Measurements from ENCODE around the gene ATPAF2.

Gene ATPAF2

DNA sequence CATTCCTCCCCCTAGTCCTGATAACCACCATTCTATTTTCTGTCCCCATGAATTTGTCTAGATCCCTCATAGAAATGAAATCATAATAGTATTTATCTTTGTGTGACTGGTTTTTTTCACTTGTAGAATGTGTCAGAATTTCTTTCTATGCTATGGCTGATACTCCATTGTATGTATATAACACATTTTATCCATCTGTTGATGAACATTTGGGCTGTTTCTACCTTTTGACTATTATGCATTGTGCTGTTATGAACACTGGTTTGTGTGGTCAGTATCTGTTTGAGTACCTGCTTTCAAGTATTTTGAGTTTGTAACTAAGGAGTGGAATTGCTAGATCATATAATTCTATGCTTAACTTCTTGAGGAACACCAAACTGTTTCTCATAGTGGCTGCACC lies 32.8 kb upstream of the ATPAF2 start:
- TF ChIP-seq, protein P1, sequence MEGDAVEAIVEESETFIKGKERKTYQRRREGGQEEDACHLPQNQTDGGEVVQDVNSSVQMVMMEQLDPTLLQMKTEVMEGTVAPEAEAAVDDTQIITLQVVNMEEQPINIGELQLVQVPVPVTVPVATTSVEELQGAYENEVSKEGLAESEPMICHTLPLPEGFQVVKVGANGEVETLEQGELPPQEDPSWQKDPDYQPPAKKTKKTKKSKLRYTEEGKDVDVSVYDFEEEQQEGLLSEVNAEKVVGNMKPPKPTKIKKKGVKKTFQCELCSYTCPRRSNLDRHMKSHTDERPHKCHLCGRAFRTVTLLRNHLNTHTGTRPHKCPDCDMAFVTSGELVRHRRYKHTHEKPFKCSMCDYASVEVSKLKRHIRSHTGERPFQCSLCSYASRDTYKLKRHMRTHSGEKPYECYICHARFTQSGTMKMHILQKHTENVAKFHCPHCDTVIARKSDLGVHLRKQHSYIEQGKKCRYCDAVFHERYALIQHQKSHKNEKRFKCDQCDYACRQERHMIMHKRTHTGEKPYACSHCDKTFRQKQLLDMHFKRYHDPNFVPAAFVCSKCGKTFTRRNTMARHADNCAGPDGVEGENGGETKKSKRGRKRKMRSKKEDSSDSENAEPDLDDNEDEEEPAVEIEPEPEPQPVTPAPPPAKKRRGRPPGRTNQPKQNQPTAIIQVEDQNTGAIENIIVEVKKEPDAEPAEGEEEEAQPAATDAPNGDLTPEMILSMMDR (IDR thresholded peaks at IDR 0.05; ENCODE audit: low read depth, low read length) = no peak

DNA sequence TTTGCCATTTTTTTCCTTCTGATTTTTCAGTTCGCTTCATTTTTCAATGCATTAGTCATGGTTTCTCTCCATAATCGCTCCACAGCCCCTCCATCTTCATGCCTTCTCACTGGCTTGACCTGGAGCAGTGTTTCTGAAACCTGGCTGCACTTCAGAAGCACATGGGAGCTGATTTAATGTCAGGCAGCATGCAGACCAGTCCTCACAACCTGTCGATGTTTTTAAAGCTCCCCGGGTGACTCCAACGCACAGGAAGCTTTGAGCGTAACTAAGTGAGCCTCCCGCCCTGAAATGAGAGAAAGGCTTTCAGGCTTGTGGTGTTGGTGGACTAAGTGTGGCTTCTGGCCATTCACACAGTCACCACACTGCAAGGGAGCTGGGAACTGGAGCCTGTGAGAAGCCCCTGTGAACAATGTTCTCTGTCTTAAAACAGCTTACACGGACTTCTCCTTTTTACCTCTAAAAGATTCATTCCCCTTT lies 31.9 kb upstream of the ATPAF2 start:
- no peak for DNase-seq (ENCODE audit: extremely low read depth, low read depth)
- TF ChIP-seq, protein P1 (IDR thresholded peaks at IDR 0.05; ENCODE audit: low read depth, low read length) = no peak

More for the DNA sequence above, 32.8 kb upstream of the ATPAF2 start:
- no peak for DNase-seq (ENCODE audit: extremely low read depth, low read depth)

DNA sequence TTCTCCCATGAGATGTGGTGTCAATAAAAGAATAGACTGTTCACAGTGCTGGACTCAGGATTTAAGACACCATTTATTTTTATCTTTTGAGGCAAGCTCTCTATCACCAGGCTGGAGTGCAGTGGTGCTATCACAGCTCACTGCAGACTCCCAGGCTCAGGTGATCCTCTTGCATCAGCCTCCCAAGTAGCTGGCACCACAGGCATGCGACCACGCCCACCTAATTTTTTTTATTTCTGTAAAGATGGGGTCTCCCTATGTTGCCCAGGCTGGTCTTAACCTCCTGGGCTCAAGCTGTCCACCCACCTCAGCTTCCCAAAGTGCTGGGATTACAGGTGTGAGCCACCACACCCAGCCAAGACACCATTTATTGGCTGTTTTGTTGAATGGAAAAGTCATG lies 30.1 kb upstream of the ATPAF2 start:
- no peak for DNase-seq (ENCODE audit: extremely low read depth, low read depth)
- TF ChIP-seq, protein P1 (IDR thresholded peaks at IDR 0.05; ENCODE audit: low read depth, low read length) = no peak

DNA sequence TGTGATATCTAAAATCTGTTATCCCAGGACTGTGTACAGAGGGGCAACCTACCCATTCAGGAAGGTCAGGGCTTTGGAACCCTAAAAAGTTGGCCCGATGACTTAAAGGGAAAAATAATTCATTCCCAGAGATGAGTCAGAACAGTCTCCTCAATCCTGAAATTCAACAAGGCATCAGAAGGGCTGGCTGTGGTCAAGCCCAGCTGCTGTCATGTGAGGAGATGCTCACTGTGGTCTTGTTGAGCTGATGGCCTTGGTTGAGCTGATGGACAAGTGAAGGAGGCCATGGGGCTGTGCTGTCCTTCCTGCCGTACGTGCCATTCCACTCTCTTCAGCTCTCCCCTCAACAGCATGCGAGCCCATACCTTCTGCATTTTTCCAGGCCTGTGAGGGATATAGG lies 27.9 kb upstream of the ATPAF2 start:
- DNase-seq (ENCODE audit: extremely low read depth, low read depth) = no peak
- TF ChIP-seq, protein P1 (IDR thresholded peaks at IDR 0.05; ENCODE audit: low read depth, low read length) = no peak

DNA sequence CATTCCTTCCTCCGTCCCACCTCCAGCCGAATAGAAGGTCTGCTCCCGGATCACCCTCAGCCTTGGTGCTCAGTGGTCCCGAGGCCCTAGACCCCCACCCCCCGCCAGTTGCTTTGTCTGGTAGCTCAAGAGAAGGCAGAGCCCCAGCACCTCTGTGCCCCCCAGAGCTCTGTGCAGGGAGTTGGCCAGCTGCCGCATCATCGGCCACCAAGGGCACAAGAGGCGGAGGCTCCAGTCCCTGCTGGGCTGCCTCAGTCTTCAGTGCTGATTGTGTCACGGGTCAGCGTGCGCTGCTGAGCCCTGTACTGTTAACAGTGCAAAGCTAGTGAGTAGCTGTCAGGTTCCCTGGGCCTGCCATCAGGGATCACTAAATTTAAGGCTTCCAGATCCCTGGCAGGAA lies 26.6 kb upstream of the ATPAF2 start:
- DNase-seq (ENCODE audit: extremely low read depth, low read depth) = no peak
- TF ChIP-seq, protein P1 (IDR thresholded peaks at IDR 0.05; ENCODE audit: low read depth, low read length) = no peak

DNA sequence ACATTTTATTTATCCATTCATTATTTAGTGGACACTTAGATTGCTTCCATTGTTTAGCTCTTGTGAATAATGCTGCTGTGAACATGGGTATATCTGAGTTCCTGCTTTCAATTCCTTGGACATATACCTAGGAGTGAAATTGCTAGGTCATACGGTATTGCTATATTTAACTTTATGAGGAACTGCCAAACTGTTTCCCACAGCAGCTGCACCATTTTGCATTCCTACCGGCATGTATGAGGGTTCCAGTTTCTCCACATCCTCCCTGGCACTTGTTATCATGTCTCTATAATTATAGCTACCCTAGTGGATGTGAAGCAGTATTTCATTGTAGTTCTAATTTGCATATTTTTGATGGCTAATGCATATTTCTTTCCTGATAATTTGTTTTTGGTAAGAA lies 25.1 kb upstream of the ATPAF2 start:
- TF ChIP-seq, protein P1 (IDR thresholded peaks at IDR 0.05; ENCODE audit: low read depth, low read length) = no peak
- DNase-seq (ENCODE audit: extremely low read depth, low read depth) = no peak

DNA sequence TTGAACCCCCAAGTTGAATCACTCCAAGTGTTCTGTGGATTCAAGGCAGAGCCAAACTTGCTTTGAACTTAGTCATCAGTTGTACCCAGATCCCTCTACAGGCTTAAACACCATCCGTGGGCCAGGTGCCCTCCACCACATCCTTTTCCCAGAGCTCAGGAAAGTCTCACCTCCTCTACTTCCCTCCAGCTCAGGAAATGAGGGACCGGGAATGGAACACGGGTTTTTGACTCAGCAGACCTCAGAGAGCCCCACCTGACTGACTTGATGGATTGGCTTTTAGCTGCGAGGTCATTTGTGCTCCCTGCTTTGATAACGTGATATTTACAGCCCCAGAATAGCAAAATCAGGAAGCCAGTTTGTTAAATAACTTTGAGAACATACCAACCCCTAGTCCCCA lies 20.3 kb upstream of the ATPAF2 start:
- TF ChIP-seq, protein P1 (IDR thresholded peaks at IDR 0.05; ENCODE audit: low read depth, low read length) = no peak

More for the DNA sequence above, 20.3 kb upstream of the ATPAF2 start:
- DNase-seq (ENCODE audit: extremely low read depth, low read depth) = no peak

All from AG09319 (cell line).